B cell (primary cell): Measurements from ENCODE around the gene TNFSF8. TPM values are rescaled to one million over a fixed set of nuclear protein-coding genes. Genes with fewer than 3 reads are reported as not detected.

Source experiments
- ATAC-seq: fragments of 200-7000 bp; cut with Tn5 transposase; one replicate; pipeline ENCODE4 v1.10.0; 2021; ENCODE audit warnings: low read depth, mild to moderate bottlenecking, moderate number of reproducible peaks, moderate library complexity
- CTCF ChIA-PET: fragments of 350-600 bp; sonication (Branson Sonifier 250); formaldehyde crosslinking; loops from one replicate; lab custom pipeline; 2021; ENCODE audit warnings: antibody characterized with exemption, inconsistent platforms; lab: Charles Lee
- POLR2A ChIA-PET: fragments of 350-600 bp; sonication (Branson Sonifier 250); formaldehyde crosslinking; loops from one replicate; lab custom pipeline; 2021; ENCODE audit warnings: antibody characterized with exemption; lab: Charles Lee
- DNase-seq: peaks from one replicate; pipeline ENCODE4 v3.0.0; 2013
- H2AFZ ChIP-seq: 2 replicates; pipeline ENCODE4 v1.6.1; 2012; ENCODE audit warnings: mild to moderate bottlenecking, low read depth, low read length; ENCODE audit not compliant: insufficient read depth, poor library complexity, severe bottlenecking
- H3K27ac ChIP-seq, 2 donors: 1 replicate in 1 of 2; 2 replicates in 1 of 2; pipeline ENCODE4 v1.5.1; 2012 to 2013; ENCODE audit warnings: low read length in 2 of 2, mild to moderate bottlenecking in 2 of 2, moderate library complexity in 1 of 2
- H3K27me3 ChIP-seq, 4 experiments: fragments of 200-600 bp in 1 of 4; sonication (generic) in 1 of 4; replicated peaks in 1 of 4; 1 replicate in 2 of 4; 2 replicates in 2 of 4; pipeline versions ENCODE4 v1.6.1 to v1.7.0; 2013 to 2016; ENCODE audit warnings: low read length in 3 of 4, mild to moderate bottlenecking in 2 of 4, mixed read lengths in 1 of 4, moderate library complexity in 1 of 4; ENCODE audit not compliant: insufficient read depth in 4 of 4, control insufficient read depth in 3 of 4; ENCODE audit errors: control extremely low read depth in 1 of 4
- H3K36me3 ChIP-seq, 2 experiments: replicated peaks in 1 of 2; 1 replicate in 1 of 2; 2 replicates in 1 of 2; pipeline versions ENCODE4 v1.6.1 to v1.7.1; 2013; ENCODE audit warnings: low read length in 1 of 2; ENCODE audit not compliant: insufficient read depth in 2 of 2, control insufficient read depth in 1 of 2; ENCODE audit errors: control extremely low read depth in 1 of 2, extremely low read depth in 1 of 2
- H3K4me1 ChIP-seq, 2 donors: fragments of 200-600 bp in 1 of 2; sonication (generic) in 1 of 2; 1 replicate in 1 of 2; 2 replicates in 1 of 2; pipeline versions ENCODE4 v1.5.1 to v1.6.1; 2013 to 2017; ENCODE audit warnings: low read length in 2 of 2; ENCODE audit not compliant: control insufficient read depth in 2 of 2, insufficient read depth in 2 of 2
- H3K4me2 ChIP-seq: replicated peaks from 2 replicates; pipeline ENCODE3; 2012; ENCODE audit warnings: mild to moderate bottlenecking, low read depth, low read length; ENCODE audit not compliant: poor library complexity, severe bottlenecking
- H3K4me3 ChIP-seq, 5 experiments: fragments of 200-600 bp in 1 of 5; sonication (generic) in 1 of 5; 1 replicate in 3 of 5; 2 replicates in 2 of 5; pipeline versions ENCODE4 v1.5.1 to v1.7.0; 2011 to 2016; ENCODE audit warnings: low read length in 4 of 5, mild to moderate bottlenecking in 4 of 5, low read depth in 2 of 5, control low read depth in 1 of 5, moderate library complexity in 1 of 5; ENCODE audit not compliant: insufficient read depth in 1 of 5; ENCODE audit errors: control extremely low read depth in 1 of 5, extremely low read depth in 1 of 5
- H3K79me2 ChIP-seq: fragments of 200-600 bp; sonication (generic); one replicate; pipeline ENCODE4 v1.6.0; 2016; ENCODE audit warnings: low read length; ENCODE audit not compliant: control insufficient read depth, insufficient read depth
- H3K9ac ChIP-seq: fragments of 200-600 bp; sonication (generic); 2 replicates; pipeline ENCODE4 v1.6.1; 2017; ENCODE audit warnings: mild to moderate bottlenecking, low read length, moderate library complexity
- H3K9me3 ChIP-seq, 3 donors: one replicate each; pipeline versions ENCODE4 v1.6.1 to v1.7.1; 2013; ENCODE audit warnings: low read length in 2 of 3; ENCODE audit not compliant: control insufficient read depth in 2 of 3, insufficient read depth in 1 of 3; ENCODE audit errors: control extremely low read depth in 1 of 3
- H4K20me1 ChIP-seq: 2 replicates; pipeline ENCODE4 v1.6.0; 2012; ENCODE audit warnings: mild to moderate bottlenecking, low read length; ENCODE audit not compliant: insufficient read depth, control insufficient read depth, poor library complexity, severe bottlenecking
- H3K27ac Mint-ChIP-seq: one replicate; pipeline ENCODE4 v1.8.0; 2021; ENCODE audit warnings: mixed read lengths
- H3K27me3 Mint-ChIP-seq: one replicate; pipeline ENCODE4 v1.8.0; 2021; ENCODE audit warnings: mixed read lengths
- H3K4me1 Mint-ChIP-seq: one replicate; pipeline ENCODE4 v1.8.0; 2021; ENCODE audit warnings: mixed read lengths
- H3K4me3 Mint-ChIP-seq: one replicate; pipeline ENCODE4 v1.8.0; 2021; ENCODE audit warnings: mixed read lengths
- H3K9me3 Mint-ChIP-seq: one replicate; pipeline ENCODE4 v1.8.0; 2022; ENCODE audit warnings: mixed read lengths; ENCODE audit not compliant: insufficient read depth
- CTCF ChIP-seq: fragments of 200-600 bp; IDR thresholded peaks from one replicate; pipeline ENCODE4 v1.8.0; 2022; ENCODE audit warnings: antibody characterized with exemption, mild to moderate bottlenecking
- EZH2 ChIP-seq: IDR thresholded peaks from 2 replicates; pipeline ENCODE4 v1.6.1; 2012; ENCODE audit warnings: borderline replicate concordance, low read depth, mild to moderate bottlenecking, moderate library complexity, low read length; ENCODE audit not compliant: insufficient read depth, poor library complexity, severe bottlenecking
- WGBS: methylation state at CpG from one replicate; pipeline ENCODE4 v1.1.5; 2013; ENCODE audit warnings: missing lambda C conversion rate; ENCODE audit not compliant: insufficient coverage; 5-methylcytosine and 5-hydroxymethylcytosine counted together
- intact Hi-C: fragments of 100-400 bp; cut with micrococcal nuclease; formaldehyde crosslinking; loops from one replicate; pipeline ENCODE4 v1.10.0; 2022
- polyA plus RNA-seq: library from polyadenylated mRNA; depleted of rRNA; stranded (reverse); fragments of >200 nt; gene quantifications from 2 replicates; pipeline ENCODE4 v1.2.3, GENCODE V29; 2012
- total RNA-seq, 2 donors: library from RNA; stranded (reverse); fragments of 120-200 nt in 1 of 2; gene quantifications; 1 replicate in 1 of 2; 2 replicates in 1 of 2; pipeline versions ENCODE4 v1.2.3 to v1.2.4, GENCODE V29; 2013 to 2022

Gene TNFSF8
- total and polyA plus RNA-seq, 2 donors (not counting 1 experiment from before 2014, with no cell fraction given) = 1.6 to 2.6 TPM

GRCh38 chr9:114913217-114913616 is 17.2 kb downstream of the TNFSF8 start:
- Mint-ChIP-seq H3K4me1 (peaks cover 31% of the 10 kb centered on the region), H3K4me3 (no peak overlapping the region), H3K27ac (no peak overlapping the region), H3K27me3 (peaks cover 6% of the 10 kb centered on the region), H3K9me3 (no peaks in the 10 kb centered on the region)
- H3K4me2 ChIP-seq = no peak overlapping the region
- no peak overlapping the region for H3K4me3 ChIP-seq
- ChIA-PET CTCF (interaction anchor here (1.2 kb wide), 1 partner anchor 14 kb away, joined by 5 read pairs; no protein-coding TSS in a partner anchor), POLR2A (no interaction called here)
- no peaks in the 10 kb centered on the region for H3K79me2 ChIP-seq
- 86% methylated on average over 3 of the region's 5 CpGs for WGBS
- ATAC-seq = no peak
- intact Hi-C loops = no loop called here
- no peaks in the 10 kb centered on the region for H3K9me3 ChIP-seq
- no peaks in the 10 kb centered on the region for H4K20me1 ChIP-seq
- H3K4me1 ChIP-seq = peaks cover 27 to 28% of the 10 kb centered on the region in 2 donors
- H3K27me3 ChIP-seq = no peaks in the 10 kb centered on the region
- no peak overlapping the region for H3K9ac ChIP-seq
- no peak overlapping the region for H2AFZ ChIP-seq
- DNase-seq = no peak
- peaks cover 3 to 10% of the 10 kb centered on the region in 2 experiments for H3K36me3 ChIP-seq
- no peak for TF ChIP-seq EZH2
- no peak for TF ChIP-seq CTCF
- no peak overlapping the region for H3K27ac ChIP-seq

- no CpG with 5 or more reads among the region's 2 CpGs for WGBS
- no peak overlapping the region for H3K4me2 ChIP-seq
- no peaks in the 10 kb centered on the region for H3K27me3 ChIP-seq
- no peaks in the 10 kb centered on the region for H3K9me3 ChIP-seq
- H3K4me3 Mint-ChIP-seq = no peak overlapping the region
- H3K27ac Mint-ChIP-seq = no peak overlapping the region
- H3K36me3 ChIP-seq = peaks cover 0 to 1% of the 10 kb centered on the region in 2 experiments
- peaks cover 37 to 42% of the 10 kb centered on the region in 2 donors for H3K4me1 ChIP-seq
- no peak for DNase-seq
- no peaks in the 10 kb centered on the region for H4K20me1 ChIP-seq
- no peaks in the 10 kb centered on the region for H3K79me2 ChIP-seq
- intact Hi-C loops = no loop called here
- ATAC-seq = no peak
- ChIA-PET CTCF (interaction anchor here (1.0 to 8.4 kb wide), 10 partner anchors 8 to 505 kb away, joined by 3 to 122 read pairs (median 4); no protein-coding TSS in a partner anchor), POLR2A (no interaction called here)
- H2AFZ ChIP-seq = no peak overlapping the region
- TF ChIP-seq EZH2 (no peak), CTCF (peak; percentile 14)
- H3K9me3 Mint-ChIP-seq = no peaks in the 10 kb centered on the region
- H3K27me3 Mint-ChIP-seq = no peaks in the 10 kb centered on the region
- H3K27ac ChIP-seq = no peak overlapping the region
- H3K9ac ChIP-seq = no peak overlapping the region
- H3K4me3 ChIP-seq = no peak overlapping the region
- H3K4me1 Mint-ChIP-seq = peaks cover 47% of the 10 kb centered on the region
Observed at GRCh38 chr9:114911167-114911821, 19.1 kb downstream of the TNFSF8 start.
